ENCODE measurements around the gene FGD5.

FGD5 gene

DNA sequence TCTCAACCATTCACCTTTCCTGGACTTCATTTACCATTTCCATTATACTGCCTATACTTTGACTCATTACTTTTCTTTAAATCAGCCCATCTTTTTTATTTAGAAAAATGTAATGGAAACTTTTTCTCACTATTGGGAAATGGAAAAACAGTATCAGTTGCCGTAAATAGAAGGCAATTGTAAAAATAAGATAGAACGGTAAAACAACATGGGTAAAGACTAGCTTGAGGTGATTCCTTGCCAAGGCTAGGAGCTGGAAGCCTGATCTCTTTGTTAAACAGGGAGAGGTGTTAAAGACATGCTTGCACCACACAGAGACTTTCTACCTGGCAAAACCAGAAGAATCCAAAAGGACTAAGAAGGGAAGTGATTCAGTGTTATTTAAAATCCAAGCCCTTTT, 5.9 kb downstream of the FGD5 start:
- no peak for DNase-seq (ENCODE audit: low read depth)

DNA sequence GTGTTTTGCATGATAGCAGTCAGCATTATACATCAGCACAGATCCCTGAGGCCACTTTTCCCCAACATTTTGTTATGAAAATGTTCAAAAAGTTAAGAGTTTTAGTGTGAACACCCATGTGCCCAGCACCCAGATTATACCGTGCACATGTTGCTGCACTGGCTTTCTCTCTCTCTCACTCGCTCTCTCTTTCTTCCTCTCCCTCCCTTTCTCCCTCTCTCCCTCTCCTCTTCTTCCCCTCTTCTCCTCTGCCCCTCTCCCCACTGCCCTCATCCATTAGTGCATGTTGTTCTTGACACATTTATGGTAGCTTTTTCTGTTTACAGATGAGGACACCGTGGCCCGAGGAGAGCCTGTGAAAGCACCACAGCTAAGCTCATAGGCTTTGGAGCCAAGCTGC, 7.3 kb downstream of the FGD5 start:
- DNase-seq (ENCODE audit: low read depth), result no peak

DNA sequence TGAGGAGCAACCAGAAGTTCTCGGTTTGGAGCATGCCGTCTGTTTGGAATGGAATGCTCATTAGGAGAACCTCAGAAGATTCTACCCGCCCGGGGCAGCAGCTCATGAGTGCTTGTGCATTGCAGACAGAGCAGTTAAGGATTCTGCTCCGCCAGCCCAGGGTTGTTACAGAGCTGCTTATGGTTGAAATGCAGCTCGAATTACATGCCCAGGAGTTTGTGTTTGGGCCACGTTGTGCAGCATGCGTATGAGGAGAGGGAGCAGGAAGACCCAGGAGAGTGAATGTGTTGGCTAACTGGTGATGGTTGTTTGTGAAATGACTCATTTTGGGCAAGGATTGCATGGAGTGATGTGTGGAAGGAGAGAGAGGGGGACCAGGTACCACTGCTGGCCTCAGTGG, 9.0 kb downstream of the FGD5 start:
- DNase-seq (ENCODE audit: low read depth), result no peak

DNA sequence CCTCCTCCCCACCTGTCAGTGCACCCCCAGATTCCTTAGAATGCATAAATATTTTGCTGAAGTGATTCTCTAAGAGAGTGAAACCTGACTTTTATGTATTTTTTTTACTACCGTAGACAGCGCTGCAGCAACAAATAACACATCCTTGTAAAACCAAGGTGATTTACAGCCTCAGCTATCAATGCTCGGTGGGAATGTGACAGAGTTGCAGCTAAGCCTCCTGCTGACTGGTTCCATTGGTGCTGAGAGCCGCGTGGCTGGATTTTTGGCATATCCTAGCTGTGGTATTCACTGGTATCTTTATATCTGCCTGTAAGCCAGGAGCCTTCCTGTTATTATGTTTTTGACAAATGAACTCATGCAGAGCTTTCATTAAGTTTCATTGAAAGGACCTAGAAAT, 11.0 kb downstream of the FGD5 start:
- DNase-seq (ENCODE audit: low read depth), result no peak

DNA sequence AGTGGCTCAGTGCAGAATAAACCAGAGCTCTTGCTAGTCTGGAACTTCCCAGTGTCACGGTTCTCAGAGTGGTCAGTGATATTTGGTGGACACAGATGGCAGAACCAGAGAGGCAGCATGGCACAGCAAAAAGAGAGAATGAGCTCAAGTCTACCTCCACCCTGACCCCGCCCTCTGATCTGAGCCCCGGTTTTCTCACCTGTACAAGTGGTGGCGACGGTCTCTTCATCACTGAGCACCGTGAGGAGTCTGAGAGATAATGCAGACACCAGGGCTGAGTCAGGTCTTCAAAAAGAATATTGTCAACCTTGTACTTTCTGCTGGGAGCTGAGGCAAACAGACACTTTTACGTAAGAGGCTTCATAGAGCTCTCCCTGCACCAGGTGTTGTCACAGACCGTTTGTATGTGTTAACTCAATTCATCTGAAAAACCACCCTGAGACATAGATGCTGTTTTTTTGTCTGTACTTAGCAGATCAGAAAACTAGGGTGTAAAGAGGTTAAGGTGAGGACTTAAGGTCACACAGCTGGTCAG, 13.2 kb downstream of the FGD5 start:
- DNase-seq (ENCODE audit: low read depth), result no peak

DNA sequence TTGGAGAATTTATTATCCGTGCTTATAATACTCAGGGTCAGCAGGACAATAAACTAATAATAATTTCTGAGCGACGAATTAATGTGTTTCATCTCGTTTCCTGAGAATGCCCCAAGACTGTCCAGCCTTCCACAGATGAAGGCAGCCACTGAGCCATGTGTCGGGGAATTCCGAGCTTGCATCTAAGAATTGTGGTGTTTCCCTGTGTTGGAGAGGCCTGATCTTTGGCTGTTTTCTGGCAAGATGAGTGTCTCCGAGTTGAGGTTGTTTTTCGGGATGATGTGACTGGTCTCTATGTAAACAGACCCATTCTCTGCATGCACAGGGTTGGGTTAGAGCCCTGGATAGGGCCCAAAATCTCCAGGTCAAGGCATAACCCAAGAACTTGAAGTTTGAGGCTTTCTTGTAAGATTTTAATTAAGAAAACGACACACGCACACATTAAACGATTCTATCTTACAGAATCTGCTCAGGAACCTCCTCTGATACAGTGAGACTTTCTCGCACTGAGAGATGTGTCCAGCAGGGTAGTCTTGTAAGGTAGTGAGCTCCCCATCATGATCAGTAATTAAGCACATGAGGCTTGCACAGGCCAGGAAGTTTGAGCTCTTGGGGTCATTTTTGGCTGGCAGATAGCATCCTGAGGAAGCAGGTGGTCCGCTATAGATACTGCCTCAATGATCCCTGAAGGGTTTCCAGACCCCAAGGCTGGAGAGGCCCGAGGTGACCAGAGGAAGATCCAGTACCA, 14.4 kb downstream of the FGD5 start:
- no peak for DNase-seq (ENCODE audit: low read depth)

DNA sequence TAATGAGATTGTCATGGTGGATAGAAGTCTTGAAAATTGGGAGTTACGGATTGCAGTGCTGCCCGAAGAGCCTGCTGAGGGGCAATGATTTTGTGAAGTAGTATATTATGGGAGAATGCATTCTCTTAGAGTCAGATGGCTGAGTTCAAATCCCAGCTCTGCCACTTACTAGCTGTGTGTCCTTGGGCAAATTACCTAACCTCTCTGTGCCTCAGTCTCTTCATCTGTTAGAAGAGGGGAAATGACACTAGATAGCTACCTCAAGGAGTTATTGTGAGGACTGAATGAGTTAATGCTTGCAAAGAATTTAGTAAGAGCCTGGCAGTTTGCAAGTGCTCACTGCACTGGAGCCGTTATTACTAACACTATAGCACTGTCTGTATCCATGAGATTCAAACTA, 15.4 kb downstream of the FGD5 start:
- DNase-seq (ENCODE audit: low read depth), result no peak

DNA sequence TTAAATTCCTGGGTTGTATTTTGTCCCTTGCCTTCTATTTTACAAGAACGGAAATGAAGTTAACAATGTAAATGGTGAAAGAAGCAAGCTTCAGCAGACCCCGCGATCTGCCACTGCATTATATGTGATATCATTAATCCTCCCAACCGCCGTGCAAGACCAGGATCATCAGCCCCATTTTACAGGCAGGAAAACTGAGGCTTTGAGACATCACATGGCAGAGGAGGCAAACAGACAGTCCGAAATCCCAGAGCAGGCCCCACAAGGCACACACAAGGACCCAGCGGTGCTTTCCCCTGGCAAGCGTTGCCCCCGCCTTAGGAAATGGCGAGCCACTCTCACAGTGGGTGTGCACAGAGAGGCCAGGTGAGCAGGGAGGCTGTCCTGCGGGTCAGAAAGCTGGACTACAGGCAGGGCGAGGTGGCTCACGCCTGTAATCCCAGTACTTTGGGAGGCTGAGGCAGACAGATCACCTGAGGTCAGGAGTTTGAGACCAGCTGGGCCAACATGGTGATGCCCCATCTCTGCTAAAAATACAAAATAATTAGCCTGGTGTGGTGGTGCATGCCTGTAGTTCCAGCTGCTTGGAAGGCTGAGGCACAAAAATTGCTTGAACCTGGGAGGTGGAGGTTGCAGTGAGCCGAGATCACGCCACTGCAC, 16.2 kb downstream of the FGD5 start:
- DNase-seq (ENCODE audit: low read depth), result no peak

DNA sequence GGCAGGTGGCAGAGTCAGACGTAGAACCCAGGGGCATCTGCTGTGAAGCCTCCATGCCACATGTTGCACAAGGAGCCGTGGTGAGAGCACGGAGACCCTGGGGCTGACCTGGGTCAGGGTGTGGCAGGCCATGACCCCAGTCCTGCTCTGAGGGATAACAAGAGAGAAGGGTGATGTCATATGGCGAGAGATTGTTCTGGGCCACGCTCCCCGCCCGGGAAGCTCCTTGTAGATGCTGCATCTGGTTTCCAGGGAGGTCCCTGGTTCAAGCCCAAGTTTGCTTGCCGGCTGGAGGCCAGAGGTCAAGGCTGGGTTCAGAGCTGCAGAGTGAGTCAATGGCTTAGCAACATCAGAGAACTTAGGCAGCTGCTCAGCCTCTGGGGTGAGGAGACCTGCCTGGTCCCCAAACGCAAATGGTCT, 17.3 kb downstream of the FGD5 start:
- DNase-seq (ENCODE audit: low read depth), result no peak

DNA sequence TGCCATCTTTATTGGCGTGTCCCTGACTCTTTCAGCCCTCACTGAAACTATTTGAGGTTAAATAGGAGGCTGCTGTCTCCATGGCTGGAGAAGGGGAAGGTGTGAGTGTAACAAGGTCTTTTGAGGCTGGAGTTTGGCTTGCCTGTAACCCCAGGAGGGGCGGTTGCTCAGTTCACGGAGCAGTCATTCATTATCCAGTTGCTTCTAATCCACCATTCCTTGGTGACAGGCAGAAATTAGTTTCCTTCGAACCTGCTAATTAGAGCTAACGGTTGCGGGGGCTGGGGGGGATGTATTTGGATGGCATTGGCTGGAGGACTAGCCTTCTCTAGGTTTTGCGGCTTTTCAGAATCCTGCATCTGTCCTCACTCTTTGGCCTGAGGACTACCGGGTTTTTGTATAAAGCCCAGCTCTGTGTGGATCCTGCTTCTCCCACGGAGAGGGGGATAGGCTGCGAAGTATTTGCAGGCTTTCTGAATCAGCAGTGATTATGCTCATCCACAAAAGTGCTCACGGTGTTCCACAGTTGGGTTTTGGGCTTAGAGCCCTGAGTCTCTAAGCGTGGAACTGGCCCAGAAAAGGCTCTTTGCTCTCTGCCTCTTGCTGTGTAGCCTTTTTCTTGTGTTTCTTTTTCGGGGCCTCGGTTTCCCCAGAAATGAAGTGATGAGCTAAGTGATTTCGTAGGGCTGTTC, 18.6 kb downstream of the FGD5 start:
- no peak for DNase-seq (ENCODE audit: low read depth)

DNA sequence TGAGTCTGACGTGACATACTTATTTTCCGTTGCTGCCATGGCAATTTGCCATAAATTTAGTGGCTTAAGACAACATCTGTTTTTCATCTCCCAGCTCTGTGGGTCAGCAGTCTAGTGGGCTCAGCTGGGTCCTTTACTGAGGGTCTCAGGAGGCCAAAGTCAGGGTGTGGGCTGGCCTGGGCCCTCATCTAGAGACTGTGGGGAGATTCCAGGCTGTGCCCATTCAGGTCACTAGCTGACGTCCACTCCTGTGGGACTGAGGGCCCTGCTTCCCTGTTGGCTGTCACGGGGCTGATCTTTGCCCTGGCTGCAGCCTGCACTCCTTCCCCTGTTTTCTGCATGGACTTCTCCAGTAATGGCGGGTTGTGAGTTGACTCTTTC, 19.1 kb downstream of the FGD5 start:
- no peak for DNase-seq (ENCODE audit: low read depth)

DNA sequence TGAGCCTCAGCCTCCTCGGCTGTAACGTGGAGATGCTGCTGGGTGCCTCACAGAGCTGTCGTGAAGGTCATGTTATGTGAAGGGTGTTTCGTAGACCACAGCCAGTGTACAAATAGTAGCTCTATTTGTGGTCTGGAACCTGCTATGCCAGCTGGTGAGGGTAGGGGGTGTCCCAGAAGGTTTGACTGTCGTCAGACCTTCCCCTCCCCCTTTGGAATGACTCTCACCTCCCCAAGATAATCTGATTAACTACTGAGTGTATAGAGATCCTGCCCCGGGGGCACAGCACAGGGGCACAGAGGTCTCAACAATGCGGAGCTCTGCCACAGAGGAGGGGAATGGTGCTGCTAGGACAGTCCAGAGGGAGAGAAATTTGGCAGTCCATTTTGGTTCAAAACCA, 20.5 kb downstream of the FGD5 start:
- no peak for DNase-seq (ENCODE audit: low read depth)

DNA sequence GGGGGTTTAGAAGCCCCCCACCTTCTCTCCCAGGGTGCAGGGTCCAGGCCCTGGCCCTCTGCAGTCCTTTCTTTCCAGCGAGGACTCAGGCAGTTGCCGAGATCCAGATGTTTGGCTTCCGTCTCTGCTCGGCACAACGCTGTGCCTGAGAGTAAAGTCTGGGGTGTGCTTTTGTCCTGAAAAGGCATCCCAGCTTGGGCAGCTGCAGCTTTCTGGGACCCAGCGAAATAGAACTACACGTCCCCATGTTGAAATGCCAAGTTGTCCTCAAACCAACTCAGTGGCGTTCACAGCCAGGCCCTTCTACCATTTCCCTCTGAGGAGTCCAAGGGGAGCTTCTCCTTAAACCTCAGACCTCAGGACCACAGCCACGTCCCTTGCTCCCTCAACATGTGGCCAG, 23.1 kb downstream of the FGD5 start:
- no peak for DNase-seq (ENCODE audit: low read depth)

DNA sequence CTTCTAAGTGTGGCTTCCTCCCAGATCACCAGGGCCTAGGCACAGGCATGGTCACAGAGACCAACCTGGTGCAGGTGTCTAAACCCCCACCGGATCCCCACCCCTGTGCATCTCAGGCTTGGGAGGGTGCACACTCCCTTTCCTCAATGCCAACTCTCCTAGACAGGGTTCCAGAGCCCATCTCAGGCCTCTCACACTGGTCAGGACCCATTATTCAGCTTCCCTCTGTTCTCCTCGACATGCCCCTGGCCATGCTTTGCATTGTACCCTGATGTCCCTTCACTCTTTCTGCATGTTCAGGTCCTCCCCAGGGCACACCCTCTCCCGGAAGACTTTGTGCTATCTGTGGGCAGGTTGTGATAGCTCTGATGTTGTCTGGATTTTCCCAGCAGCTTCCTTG, 23.5 kb downstream of the FGD5 start:
- no peak for DNase-seq (ENCODE audit: low read depth)

DNA sequence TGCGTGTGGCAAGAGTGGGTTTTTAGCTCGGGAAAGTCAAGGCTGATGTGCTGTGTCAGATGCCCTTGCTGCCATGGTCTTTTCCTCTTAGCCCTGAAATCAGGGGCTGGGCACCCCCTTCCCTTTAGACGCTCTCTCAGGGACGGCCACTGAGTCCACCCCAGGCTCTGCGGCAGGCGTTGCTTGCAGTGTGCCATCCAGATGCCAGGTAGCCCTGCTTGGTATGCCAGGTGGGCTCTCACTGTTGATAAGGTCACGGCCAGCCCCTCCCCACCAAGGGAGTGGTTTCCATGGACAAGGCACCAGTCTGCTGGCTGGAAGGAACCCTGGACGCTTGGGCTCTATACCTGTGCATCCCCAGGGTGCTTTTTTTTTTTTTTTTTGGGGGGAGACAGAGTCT, 24.6 kb downstream of the FGD5 start:
- no peak for DNase-seq (ENCODE audit: low read depth)

DNA sequence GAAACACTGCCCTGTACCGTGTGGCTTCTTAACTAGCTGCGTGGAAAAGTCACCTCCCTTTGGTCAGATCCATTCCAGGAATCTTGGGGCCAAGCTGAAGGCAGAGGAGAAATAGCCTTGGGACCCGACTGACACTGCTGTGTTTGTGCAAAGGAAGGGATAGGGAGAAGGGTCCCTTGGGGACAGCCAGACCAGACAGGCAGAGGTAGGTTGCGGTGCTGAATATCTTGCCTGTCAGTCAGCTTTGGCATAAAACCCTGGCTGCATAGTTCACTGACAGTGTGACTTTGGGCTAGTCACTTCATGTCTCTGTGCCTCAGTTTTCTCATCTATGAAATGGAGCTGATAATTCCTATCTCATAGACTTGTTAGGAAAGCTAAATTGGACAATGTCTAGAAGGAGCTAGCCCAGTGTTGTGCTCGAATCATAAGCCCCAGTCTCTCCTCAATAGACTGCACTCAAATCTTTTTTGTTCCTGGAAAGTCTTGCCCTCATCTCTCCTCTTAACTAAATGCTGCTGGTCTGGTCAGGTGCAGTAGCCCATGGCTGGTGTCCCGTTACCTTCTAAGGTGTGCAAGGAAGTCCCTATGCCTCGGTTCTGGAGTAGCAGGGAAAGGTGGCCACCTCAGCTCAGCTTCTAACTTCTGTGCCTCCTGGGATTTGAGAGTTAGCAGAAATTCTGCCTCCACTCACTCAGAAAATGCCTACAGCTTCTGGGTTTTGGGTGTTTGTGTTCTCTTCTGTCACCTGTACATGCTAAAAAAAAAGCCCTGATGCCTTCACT, 25.8 kb downstream of the FGD5 start:
- no peak for DNase-seq (ENCODE audit: low read depth)

DNA sequence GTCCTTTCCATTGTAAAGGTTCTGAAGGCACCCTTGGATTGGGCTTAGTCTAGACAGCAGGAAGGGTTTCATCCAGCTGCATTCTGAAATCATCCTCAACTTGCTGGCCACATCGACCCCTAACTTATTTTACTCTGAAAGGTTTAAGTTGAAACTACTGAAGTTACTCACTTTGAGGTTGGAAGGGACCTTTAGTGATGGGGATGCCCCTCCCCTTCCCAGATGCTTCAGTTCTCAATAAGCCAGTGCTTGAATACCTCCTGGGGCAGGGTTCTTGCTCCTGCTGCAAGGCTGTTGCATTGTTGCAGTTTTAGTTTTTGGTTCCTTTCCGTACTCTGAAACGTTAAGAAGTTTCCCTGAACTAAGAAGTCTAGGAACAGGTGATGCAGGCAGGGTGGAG, 26.4 kb downstream of the FGD5 start:
- DNase-seq (ENCODE audit: low read depth), result no peak

DNA sequence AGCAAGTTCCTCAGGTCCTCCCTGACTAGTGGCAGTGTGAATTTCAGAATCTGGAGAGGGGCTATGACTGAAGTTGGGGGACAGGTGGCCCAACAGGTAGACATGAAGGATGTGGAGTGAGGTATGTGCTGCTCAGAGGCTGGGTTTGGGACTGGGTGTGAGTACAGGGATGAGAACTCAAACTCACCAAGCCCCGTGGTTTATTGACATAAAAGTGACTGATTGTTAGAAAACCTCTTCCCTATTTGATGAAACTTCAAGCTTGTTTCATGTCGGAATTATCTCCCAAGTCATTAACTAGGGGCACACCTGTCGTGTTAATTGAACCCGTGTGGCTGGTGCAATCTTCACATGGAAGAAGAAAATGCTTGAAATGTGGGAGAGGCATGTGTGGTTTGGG, 27.1 kb downstream of the FGD5 start:
- DNase-seq (ENCODE audit: low read depth), result no peak

DNA sequence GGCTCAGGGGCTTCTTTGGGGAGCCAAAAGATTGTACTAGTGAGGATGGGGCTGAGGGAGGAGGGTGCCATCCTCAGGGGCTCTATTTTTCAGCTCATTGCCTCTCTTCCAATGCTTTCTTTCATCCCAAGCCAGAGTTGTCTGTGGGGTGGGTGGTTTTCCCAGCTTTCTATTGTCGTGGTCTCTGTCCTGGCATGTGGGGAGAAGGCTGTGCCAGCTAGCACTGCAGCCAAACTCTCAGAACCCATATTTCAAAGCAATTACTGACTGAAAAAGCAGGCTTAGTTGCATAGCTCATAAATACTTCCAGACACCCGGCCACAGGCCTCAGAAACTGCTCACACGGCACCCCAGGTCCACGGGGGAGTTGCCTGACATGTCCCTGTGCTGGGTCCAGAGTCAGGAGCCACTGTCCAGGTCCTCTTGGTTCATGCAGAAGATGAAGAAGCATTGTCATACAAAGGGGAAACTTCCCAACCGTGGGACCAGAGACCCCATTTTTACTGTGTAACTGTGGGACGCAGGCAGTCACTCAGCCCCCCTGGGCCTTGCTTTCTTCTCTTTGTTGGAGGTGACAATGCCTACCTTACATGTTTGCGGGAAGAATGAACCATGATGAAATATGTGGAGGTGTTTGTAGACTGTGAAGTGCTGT, 27.6 kb downstream of the FGD5 start:
- DNase-seq (ENCODE audit: low read depth), result no peak

DNA sequence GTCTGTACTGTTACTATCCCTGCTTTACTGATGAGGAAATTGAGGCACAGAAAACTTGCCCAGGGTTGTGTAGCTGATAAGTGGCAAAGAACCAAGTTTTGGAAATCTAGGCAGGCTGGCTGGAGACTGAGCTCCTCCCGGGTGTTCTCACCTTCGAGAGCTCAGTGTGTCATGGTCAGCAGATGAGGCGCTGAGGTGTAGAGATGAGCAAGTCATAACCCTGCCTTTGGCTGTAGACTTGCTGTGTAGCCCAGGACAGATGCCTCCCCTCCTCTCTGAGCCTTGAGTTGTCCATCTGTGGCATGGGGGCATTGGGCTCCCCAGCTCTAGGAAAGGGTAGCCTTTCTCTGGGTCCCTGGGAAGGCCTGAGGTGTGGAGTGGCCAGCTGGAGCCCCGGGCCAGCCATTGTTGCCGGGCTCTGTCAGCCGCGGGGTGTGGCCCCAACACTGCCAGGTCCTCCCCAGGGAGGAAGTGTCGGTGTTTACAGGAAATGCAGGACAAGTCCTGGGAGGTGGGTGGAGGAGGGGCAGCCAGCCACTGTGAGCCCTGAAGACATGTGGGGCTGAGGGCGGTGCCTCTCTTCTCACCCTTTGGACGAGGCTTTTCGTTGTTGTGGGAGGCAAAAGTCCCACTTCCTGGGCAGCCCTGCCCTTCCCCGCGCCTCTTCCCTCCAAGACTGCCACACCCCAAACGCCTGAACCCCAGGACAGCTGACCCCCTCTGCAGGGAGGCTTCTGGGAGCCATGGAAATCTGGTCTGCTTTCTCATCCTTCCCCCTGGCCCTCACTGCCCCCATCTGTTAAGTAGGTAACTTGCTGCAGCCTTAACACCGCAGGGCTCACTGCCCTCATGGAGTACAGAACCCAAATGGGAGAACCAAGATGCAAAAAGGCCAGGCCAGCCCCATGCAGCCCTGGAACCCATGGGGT, 29.1 kb downstream of the FGD5 start:
- DNase-seq (ENCODE audit: low read depth), result no peak

DNA sequence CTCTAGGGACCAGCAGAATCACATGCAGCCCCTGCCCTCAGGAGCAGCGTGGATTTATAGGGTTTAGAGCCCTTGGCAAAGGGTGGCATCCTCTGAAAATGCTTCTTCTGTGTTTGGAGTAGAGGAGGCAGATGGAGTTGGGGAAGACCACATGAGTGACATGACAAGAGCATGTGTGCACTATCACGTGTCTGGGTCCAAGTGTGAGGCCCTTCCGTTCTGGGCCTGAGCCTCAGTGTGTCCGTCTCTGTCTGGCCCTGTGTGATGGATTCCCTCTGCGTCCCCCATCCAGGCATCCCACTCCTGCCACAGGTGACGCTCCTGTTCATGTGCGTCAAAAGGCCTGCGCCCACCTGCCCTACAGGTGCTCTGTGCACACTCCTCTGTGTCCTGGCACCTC, 30.1 kb downstream of the FGD5 start:
- no peak for DNase-seq (ENCODE audit: low read depth)
